Urinary bladder (tissue), 4 donors: Measurements from ENCODE around the gene PGM2L1. TPM values are rescaled to one million over a fixed set of nuclear protein-coding genes. Genes with fewer than 3 reads are reported as not detected.
"Not testable (repeated sequence)": the region's sequence is repeated elsewhere in the genome, so short reads cannot be mapped to it uniquely, and the experiment has no call there.

Experiments
- DNase-seq: peaks from one replicate; pipeline ENCODE4 v3.0.0-alpha.2; 2015; ENCODE audit errors: extremely low spot score
- H3K27ac ChIP-seq: one replicate; pipeline ENCODE4 v1.5.1; 2013; ENCODE audit warnings: low read depth, mild to moderate bottlenecking, moderate library complexity
- H3K36me3 ChIP-seq: one replicate; pipeline ENCODE4 v1.6.1; 2013; ENCODE audit warnings: mild to moderate bottlenecking, moderate library complexity; ENCODE audit not compliant: insufficient read depth
- H3K4me1 ChIP-seq: one replicate; pipeline ENCODE4 v1.6.1; 2013; ENCODE audit warnings: mild to moderate bottlenecking, moderate library complexity; ENCODE audit not compliant: insufficient read depth
- H3K4me3 ChIP-seq: one replicate; pipeline ENCODE4 v1.5.1; 2013; ENCODE audit warnings: low read depth, low read length
- WGBS: extraction: QIAGEN DNeasy Blood & Tissue Kit; methylation state at CpG from one replicate; pipeline ENCODE4 v1.1.7; 2013; 5-methylcytosine and 5-hydroxymethylcytosine counted together
- polyA plus RNA-seq: library from polyadenylated mRNA; stranded (reverse); fragments of 200-250 nt; gene quantifications from one replicate; pipeline ENCODE4 v1.2.3, GENCODE V29; 2013
- total RNA-seq: library from RNA; depleted of rRNA; stranded (reverse); fragments of >200 nt; gene quantifications from one replicate; pipeline ENCODE4 v1.2.3, GENCODE V29; 2014
- donor health status: healthy with polysubstance abuse.
- donor health status: healthy.

The PGM2L1 gene
- total and polyA plus RNA-seq, 2 donors = 5.2 to 14.1 TPM

DNA sequence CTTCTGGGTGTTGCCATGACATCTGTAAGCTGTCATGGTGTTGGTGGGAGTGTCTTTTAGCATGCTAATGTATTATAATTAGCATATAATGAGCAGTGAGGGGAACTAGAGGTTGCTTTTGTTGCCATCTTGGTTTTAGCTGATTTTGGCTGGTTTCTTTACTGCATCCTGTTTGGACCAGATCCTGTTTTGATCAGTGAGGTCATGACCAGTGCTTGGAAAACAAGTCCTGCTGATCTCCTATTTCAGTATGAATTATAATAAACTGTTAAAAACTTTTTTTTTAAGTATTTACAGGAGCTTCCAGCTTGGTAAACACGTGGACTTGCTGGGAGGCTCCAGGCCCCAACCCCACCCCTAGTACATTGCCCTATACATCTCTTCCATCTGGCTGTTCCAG lies 56.3 kb downstream of the PGM2L1 start:
- no peaks in the 10 kb centered on the region for H3K36me3 ChIP-seq
- H3K27ac ChIP-seq = no peak overlapping the region
- 49% methylated on average over 1 of the region's 1 CpG for WGBS
- H3K4me1 ChIP-seq = no peaks in the 10 kb centered on the region
- DNase-seq = no peak
- H3K4me3 ChIP-seq = no peak overlapping the region

DNA sequence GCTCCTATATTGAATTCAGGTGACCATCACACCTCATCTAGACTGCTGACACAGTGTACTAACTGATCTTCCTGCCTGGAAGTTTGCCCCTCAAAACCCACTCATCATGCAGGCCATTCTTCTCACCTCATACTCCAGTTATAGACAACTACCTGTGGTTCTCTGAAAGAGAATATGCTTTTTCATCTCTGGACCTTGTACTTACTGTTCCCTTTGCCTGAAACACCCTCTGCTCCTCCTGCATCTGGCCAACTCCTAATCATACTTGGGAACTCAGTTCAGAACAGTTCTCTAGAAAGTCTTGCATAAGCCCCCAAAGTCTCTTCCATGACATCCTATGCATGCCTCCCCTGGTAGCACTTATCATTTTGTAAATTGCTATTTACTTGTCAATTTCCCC lies 58.6 kb downstream of the PGM2L1 start:
- Histone ChIP-seq H3K27ac (no peak overlapping the region), H3K36me3 (no peaks in the 10 kb centered on the region), H3K4me3 (no peak overlapping the region), H3K4me1 (no peaks in the 10 kb centered on the region)
- no peak for DNase-seq

DNA sequence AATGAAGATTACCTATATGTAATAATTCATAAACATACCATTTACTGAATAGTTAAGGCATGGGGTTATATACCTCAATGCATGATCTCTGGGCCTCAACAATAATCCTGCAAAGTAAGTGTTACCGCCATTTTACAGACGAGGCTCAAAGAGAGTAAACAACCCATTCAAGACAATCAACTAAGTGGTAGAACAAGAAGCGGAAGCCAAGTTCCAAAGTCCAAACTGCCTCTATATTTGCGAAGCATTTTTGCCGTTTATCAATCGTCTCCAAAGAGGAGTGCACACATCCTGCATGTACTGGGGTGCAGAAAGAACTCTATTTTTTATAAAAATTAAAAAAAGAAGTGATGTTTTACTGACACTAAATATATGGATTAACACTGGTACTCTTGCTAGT lies 59.3 kb downstream of the PGM2L1 start:
- 80% methylated on average over 6 of the region's 6 CpGs for WGBS
- no peak for DNase-seq

DNA sequence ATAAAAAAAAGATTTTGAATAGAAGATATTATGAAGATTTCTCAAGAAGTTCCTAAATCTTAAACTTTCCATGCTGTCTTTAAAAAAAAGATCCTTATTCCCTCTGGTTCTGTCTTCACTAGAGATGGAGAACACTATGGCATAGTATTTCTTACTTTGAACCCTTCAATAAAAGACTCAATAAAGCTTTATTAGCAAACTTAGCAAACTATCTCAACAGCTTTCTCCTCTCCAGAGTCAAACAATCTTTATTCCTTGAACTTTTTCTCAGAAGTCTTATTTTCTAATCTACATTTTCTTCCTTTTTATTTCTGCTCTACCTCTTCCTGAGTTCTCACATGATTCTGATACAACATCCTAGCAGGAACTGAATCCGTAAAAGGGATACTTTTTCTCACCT lies 65.0 kb downstream of the PGM2L1 start:
- no peaks in the 10 kb centered on the region for H3K4me1 ChIP-seq
- no peak overlapping the region for H3K27ac ChIP-seq
- DNase-seq = no peak
- H3K4me3 ChIP-seq = no peak overlapping the region
- H3K36me3 ChIP-seq = no peaks in the 10 kb centered on the region
- 95% methylated on average over 1 of the region's 1 CpG for WGBS

More for the DNA sequence above, 59.3 kb downstream of the PGM2L1 start:
- H3K4me1 ChIP-seq = no peaks in the 10 kb centered on the region
- no peaks in the 10 kb centered on the region for H3K36me3 ChIP-seq
- no peak overlapping the region for H3K27ac ChIP-seq
- no peak overlapping the region for H3K4me3 ChIP-seq

DNA sequence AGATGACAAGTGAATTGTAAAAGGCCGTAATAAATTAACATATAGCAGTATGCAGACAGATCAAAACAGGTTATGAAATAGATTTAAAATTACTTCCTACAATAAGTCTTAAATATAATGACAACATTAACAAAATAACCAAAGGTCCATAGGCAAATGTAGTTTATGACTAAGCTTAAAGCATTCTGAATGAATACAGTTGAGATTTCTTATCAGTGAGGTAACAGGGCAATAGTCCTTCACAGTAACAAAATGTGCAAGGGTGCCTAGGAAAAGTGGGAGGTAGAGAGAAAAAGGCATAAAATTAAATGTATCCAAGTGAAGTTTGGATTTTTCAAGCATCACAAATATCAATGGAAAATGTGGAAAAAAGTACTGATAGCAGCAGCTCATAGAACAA lies 65.9 kb downstream of the PGM2L1 start:
- Histone ChIP-seq H3K4me3 (no peak overlapping the region), H3K27ac (no peak overlapping the region), H3K4me1 (no peaks in the 10 kb centered on the region), H3K36me3 (no peaks in the 10 kb centered on the region)
- DNase-seq = no peak
- 95% methylated on average over 1 of the region's 1 CpG for WGBS

DNA sequence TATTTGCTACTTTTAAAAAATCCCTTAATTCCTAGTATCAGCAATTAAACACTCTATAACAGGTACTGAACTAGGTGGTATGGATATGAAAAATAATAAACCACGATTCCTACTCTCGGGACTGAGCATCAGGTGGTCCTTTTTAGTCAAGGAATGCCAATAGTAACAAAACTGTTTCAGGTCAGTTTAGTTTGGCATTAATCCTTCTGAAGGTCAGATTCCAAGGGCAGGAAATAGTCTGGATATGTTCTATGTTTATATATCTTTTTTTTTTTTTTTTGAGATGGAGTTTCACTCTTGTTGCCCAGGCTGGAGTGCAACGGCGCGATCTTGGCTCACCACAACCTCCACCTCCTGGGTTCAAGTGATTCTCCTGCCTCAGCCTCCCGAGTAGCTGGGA lies 67.2 kb downstream of the PGM2L1 start:
- not testable (repeated sequence) for H3K27ac ChIP-seq, H3K4me3 ChIP-seq, DNase-seq, H3K4me1 ChIP-seq, H3K36me3 ChIP-seq
- WGBS = 86% methylated on average over 6 of the region's 6 CpGs

DNA sequence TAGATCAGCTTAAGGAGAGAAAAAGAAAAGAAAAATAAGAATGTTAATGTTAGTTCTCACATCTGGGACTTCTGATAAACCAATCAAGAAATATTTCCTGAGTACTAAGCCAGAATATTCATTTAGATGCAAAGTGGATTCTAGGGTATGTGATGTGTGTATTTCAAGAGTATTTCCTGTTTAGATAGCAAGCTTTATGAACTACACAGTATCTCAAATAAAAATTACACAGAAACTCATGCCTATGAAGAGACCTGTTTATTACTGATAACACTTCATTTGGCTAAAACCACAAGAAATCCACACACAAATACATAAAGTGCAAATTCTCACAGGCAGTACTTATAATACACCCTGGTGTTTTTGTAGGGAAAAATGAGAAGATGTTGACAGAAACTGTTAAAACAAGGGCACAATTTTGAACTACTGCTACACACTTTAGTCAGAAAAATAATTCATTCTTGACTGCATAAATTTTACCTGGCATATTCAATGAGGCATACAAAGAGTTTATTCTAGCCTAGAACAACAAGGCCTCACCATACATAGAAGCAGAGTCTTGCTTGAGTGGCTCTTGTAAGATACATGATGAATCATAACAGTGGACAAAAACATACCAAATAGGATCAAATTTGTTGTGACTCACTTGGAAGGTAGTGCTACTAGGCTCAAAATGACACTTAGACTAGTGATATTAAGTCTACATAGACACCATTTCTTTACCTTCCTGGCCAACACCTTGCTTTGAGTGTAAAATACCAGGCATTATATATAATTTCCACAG lies 68.0 kb downstream of the PGM2L1 start:
- Histone ChIP-seq H3K4me1 (no peaks in the 10 kb centered on the region), H3K36me3 (no peaks in the 10 kb centered on the region), H3K4me3 (no peak overlapping the region), H3K27ac (no peak overlapping the region)
- DNase-seq = no peak

DNA sequence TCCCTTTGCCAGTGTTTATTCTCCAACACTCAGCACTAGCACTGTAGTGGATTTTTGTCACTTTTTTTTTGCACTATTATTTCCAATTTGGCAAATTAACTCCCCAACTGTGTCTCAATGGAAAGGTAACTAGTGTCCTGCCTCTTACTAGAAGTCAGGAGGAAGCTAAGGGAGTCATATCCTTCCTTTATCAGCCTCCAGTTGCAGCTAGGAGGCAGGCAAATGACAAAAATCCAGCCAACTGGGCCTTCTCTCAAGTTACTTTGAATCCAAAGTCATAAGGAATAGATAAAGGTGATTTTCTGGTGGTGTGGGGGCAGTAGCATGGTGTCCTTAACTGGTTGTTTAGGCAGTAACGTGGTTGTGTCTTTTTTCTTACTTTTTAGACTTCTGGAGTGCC lies 71.2 kb downstream of the PGM2L1 start:
- WGBS = 98% methylated on average over 1 of the region's 1 CpG
- Histone ChIP-seq H3K36me3 (no peaks in the 10 kb centered on the region), H3K27ac (no peak overlapping the region), H3K4me1 (no peaks in the 10 kb centered on the region), H3K4me3 (no peak overlapping the region)
- no peak for DNase-seq

DNA sequence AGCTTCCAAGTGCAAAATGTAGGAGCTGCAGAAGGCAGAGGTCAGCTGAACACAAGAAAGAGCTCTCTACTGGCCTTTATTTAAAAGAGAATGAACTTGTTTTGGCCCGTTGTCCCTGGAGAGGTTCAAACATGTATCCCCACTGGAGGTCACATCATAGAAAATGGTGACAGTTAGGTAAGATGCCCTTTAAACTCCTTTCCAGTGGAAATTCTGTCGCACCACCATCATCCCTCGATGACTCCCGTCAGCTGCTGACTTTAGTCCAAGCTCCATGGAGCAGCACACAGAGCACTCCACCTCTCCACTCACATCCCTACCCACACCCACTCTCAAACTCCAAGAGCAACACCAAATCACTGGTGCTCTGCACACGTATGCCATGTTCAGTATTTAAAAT lies 71.6 kb downstream of the PGM2L1 start:
- Histone ChIP-seq H3K4me3 (no peak overlapping the region), H3K27ac (no peak overlapping the region), H3K4me1 (no peaks in the 10 kb centered on the region), H3K36me3 (no peaks in the 10 kb centered on the region)
- DNase-seq = no peak
- 83% methylated on average over 5 of the region's 5 CpGs for WGBS

DNA sequence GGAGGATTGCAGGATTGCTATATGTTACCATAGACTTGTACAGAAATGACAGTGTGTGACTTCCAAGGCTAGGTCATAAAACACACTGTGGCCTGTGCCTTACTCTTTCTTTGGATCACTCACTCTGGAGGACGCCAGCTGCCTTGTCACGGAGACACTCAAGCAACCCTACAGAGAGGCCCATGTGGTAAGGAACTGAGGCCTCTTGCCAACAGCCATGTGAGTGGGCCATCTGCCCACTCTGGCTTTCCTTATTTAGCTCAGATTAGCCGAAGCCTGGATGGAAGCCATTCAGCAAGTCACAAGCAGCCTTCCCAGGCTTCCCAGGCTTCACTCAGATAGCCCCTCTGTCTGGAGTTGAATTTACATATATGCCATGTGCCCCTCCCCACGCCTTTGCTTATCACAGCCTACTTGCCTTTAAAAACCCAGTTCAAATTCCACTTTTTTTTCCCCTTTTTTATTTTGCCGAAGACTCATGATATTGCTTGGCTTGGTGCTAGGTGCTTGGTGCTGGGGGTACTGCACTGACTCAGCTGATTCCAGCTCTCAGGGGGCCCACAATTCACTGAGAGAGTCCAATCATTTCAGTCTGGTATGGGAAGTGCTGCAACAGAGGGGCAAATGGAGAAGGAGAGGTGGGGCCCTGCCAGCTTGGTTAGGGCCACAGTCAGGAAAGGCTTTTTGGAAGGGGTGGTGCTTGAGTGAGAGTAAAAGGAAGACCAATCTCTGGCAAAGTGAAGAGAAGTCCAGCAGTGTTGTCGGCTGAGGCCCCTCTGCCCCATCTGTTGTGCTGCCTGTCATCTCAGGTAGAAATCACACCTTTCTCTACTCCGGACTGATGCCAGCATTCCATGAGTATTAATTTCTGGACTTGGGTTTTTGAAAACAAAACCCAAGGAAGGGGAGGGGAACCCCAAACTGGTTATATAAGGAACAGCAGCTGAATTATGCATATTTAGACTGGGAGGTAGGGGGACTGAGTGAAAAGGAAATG lies 72.3 kb downstream of the PGM2L1 start:
- H3K4me1 ChIP-seq = no peaks in the 10 kb centered on the region
- no peak for DNase-seq
- H3K27ac ChIP-seq = no peak overlapping the region
- no peak overlapping the region for H3K4me3 ChIP-seq
- WGBS = 38% methylated on average over 7 of the region's 7 CpGs
- no peaks in the 10 kb centered on the region for H3K36me3 ChIP-seq

DNA sequence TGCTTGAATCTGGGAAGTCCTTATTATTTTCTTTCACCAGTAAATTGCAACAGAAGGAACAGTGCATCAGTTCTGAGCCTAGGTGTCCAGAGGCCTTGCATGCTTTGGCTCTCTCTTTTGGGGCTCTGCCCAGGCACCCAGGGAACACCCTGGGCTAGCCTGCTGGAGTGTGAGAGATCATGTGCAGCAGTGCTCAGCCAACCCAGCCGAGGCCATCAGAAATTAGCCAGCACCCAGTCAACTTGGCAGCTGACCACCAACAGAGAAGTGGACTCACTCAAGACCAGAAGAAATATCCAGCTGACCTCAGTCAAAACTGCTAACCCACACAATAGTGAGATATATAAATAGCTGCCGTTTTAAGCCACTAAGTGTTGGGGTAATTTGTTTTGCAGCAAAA lies 75.6 kb downstream of the PGM2L1 start:
- 35% methylated on average over 2 of the region's 2 CpGs for WGBS
- H3K27ac ChIP-seq = no peak overlapping the region
- DNase-seq = no peak
- H3K4me1 ChIP-seq = no peaks in the 10 kb centered on the region
- no peak overlapping the region for H3K4me3 ChIP-seq
- no peaks in the 10 kb centered on the region for H3K36me3 ChIP-seq

DNA sequence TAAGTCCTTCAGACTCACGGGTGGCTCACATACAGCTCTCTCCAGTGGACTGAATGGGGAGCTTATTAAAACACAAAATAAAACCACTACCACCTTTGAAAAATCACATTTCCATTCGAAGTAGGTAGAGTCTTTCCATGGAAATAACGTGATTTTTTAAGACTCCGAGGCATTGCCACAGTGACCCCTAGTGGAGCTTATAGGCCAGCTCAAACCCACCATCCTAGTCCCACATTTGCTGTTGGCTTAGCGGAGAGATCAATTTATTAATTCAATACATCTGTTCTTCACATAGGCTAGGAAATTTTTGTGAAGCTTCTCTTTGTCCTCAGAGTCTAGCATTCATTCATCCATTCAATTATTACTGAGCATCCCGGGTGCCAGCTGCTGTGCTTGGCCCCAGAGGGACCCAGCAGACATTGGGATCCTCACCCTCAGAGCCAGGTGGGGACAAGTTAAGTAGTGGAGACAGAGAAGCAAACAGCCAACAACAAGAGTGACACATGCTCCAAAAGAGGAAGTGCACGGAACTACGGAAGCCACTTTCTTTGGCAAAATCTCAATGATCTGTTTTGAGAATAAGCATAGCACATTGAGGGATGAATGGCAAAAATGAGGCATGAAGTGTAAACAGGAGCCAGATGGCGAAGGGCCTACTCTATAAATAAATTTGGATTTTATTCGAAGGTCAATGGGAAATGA lies 76.6 kb downstream of the PGM2L1 start:
- no peak overlapping the region for H3K27ac ChIP-seq
- no peak for DNase-seq

DNA sequence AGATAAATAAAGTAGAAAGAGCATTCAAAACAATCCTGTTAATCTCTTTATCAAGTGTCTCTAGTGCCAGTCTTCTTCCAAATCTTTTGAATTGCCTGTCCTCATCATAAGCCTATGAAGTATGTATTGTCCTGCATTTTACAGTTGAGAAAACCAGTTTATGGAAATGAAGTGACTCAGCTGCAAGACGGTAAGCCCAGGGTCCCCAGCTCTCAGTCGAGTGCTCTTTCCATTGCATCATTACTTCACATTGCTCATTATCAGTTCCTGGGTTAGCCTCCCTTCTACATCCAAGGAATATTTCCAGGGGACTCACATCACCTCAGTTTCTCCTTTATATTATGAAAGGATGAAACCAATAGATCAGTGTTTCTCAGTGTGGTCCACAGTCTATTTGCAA lies 77.7 kb downstream of the PGM2L1 start:
- DNase-seq = no peak
- 63% methylated on average over 2 of the region's 2 CpGs for WGBS
- Histone ChIP-seq H3K4me3 (no peak overlapping the region), H3K36me3 (no peaks in the 10 kb centered on the region), H3K27ac (no peak overlapping the region), H3K4me1 (no peaks in the 10 kb centered on the region)

More for the DNA sequence above, 76.6 kb downstream of the PGM2L1 start:
- WGBS = 38% methylated on average over 10 of the region's 10 CpGs
- Histone ChIP-seq H3K4me3 (no peak overlapping the region), H3K36me3 (no peaks in the 10 kb centered on the region), H3K4me1 (no peaks in the 10 kb centered on the region)
